Right atrium auricular region (tissue), 2 donors: Measurements from ENCODE around the gene SGCD. TPM values are rescaled to one million over a fixed set of nuclear protein-coding genes. Genes with fewer than 3 reads are reported as not detected.
A peak's percentile ranks its signal among the peaks of the same experiment; 100 is the strongest.
"Not testable (repeated sequence)": the region's sequence is repeated elsewhere in the genome, so short reads cannot be mapped to it uniquely, and the experiment has no call there.

Experiments
- DNase-seq: peaks from one replicate; pipeline ENCODE4 v3.0.0-alpha.2; 2019; ENCODE audit warnings: low spot score
- H3K27ac ChIP-seq, 2 donors: fragments of 200-600 bp; sonication (generic); 1 replicate in 1 of 2; 2 replicates in 1 of 2; pipeline ENCODE4 v1.5.1; 2016 to 2019
- H3K27me3 ChIP-seq, 2 donors: fragments of 200-600 bp; sonication (generic); one replicate each; pipeline versions ENCODE4 v1.5.1 to v1.6.0; 2017 to 2019
- H3K36me3 ChIP-seq: fragments of 200-600 bp; sonication (generic); one replicate; pipeline ENCODE4 v1.5.1; 2016
- H3K4me1 ChIP-seq, 2 donors: fragments of 200-600 bp; sonication (generic); one replicate each; pipeline versions ENCODE4 v1.5.1 to v1.6.0; 2017 to 2019
- H3K4me3 ChIP-seq, 2 donors: fragments of 200-600 bp; sonication (generic); 1 replicate in 1 of 2; 2 replicates in 1 of 2; pipeline ENCODE4 v1.5.1; 2017 to 2019; ENCODE audit warnings: mild to moderate bottlenecking in 1 of 2, moderate library complexity in 1 of 2
- H3K9me3 ChIP-seq, 2 donors: fragments of 200-600 bp; sonication (generic); one replicate each; pipeline ENCODE4 v1.5.1; 2019
- CTCF ChIP-seq, 2 donors: fragments of 200-600 bp; sonication (generic); IDR thresholded peaks; one replicate each; pipeline ENCODE4 v1.5.1; 2019; ENCODE audit warnings: antibody characterized with exemption in 2 of 2
- total RNA-seq, 2 donors: library from RNA; depleted of rRNA; stranded (reverse); fragments of >200 nt; gene quantifications; one replicate each; pipeline ENCODE4 v1.1.0, GENCODE V29; 2016

Gene SGCD
- total RNA-seq, 2 donors from 2014 or later: 56.2 to 85.1 TPM

GRCh38 chr5:156654444-156654843 is 327.5 kb downstream of the SGCD start:
- H3K36me3 ChIP-seq: no peaks in the 10 kb centered on the region
- TF ChIP-seq CTCF (IDR thresholded peaks at IDR 0.05): no peak
- no peaks in the 10 kb centered on the region for H3K27me3 ChIP-seq
- H3K4me1 ChIP-seq: no peaks in the 10 kb centered on the region
- H3K4me3 ChIP-seq: no peak overlapping the region
- DNase-seq: no peak
- no peaks in the 10 kb centered on the region for H3K9me3 ChIP-seq
- peak overlapping the region in 1 of 2 donors; percentile 30 for H3K27ac ChIP-seq

- no peak for DNase-seq
- no peaks in the 10 kb centered on the region for H3K4me1 ChIP-seq
- H3K36me3 ChIP-seq: no peaks in the 10 kb centered on the region
- no peak for TF ChIP-seq CTCF (IDR thresholded peaks at IDR 0.05)
- no peaks in the 10 kb centered on the region for H3K9me3 ChIP-seq
- H3K27me3 ChIP-seq: no peaks in the 10 kb centered on the region
- no peak overlapping the region for H3K4me3 ChIP-seq
- H3K27ac ChIP-seq: no peak overlapping the region
These were observed 328.8 kb downstream of the SGCD start for GRCh38 chr5:156655732-156656131.

DNA sequence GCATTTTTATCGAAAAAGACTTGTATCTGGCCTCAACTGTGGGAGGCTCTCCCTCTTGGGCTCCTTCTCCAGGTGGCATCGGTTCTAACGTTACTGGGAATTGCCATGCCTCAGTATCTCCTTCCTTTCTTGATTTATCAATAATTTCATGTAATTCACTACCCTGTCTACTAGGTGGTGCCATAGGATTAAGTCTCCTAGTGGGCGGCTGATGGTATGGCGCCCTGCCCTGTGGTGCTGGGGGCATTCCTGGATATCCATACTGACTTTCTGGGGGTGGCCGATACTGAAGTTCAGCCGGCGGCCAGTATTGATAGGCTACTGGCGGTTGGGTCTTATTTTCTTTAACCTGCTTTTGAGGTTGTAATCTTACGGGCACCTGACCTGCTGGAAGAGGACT is 337.9 kb downstream of the SGCD start:
- not testable (repeated sequence) for H3K27me3 ChIP-seq, DNase-seq, H3K9me3 ChIP-seq, H3K36me3 ChIP-seq, H3K27ac ChIP-seq, H3K4me1 ChIP-seq, H3K4me3 ChIP-seq

DNA sequence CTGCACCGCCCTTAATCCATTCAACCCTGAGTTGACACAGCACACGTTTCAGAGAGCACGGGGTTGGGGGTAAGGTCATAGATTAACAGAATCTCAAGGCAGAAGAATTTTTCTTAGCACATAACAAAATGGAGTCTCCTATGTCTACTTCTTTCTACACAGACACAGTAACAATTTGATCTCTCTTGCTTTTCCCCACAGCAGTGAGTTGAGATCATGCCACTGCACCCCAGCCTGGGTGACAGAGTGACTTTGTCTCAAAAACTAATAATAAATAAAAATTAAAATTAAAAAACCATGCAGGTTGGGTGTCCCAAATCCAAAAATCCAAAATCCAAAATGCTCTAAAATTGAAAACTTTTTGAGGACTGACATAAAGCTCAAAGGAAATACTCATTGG is 339.7 kb downstream of the SGCD start:
- not testable (repeated sequence) for H3K36me3 ChIP-seq, H3K9me3 ChIP-seq, DNase-seq, H3K27ac ChIP-seq, H3K27me3 ChIP-seq, H3K4me1 ChIP-seq, H3K4me3 ChIP-seq

- H3K4me1 ChIP-seq: no peaks in the 10 kb centered on the region
- no peak for TF ChIP-seq CTCF (IDR thresholded peaks at IDR 0.05)
- H3K27ac ChIP-seq: no peak overlapping the region
- H3K4me3 ChIP-seq: no peak overlapping the region
- no peaks in the 10 kb centered on the region for H3K9me3 ChIP-seq
- no peaks in the 10 kb centered on the region for H3K36me3 ChIP-seq
- DNase-seq: no peak
- no peaks in the 10 kb centered on the region for H3K27me3 ChIP-seq
These were observed 340.7 kb downstream of the SGCD start for GRCh38 chr5:156667616-156668015.

DNA sequence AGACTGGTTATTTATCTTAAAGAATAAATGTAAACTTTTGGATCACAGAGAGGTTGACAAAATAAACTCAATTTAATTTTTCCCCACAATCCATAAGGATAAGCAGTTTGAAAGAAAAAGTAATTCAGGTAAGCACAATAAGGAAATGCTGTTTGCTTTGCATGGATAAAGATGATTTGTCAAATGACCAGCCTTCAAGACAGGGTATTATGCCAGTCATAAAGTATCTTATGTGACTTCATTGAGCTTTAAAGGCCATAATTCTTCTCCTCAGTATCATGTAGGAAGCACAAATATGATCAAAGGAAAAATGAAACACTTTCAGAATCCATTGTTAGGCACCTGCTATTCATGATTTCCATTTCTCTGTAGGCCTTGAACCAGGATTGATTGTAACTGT is 342.5 kb downstream of the SGCD start:
- H3K27ac ChIP-seq: no peak overlapping the region
- H3K27me3 ChIP-seq: no peaks in the 10 kb centered on the region
- no peak for TF ChIP-seq CTCF (IDR thresholded peaks at IDR 0.05)
- H3K36me3 ChIP-seq: no peaks in the 10 kb centered on the region
- H3K4me3 ChIP-seq: no peak overlapping the region
- H3K4me1 ChIP-seq: no peaks in the 10 kb centered on the region
- no peaks in the 10 kb centered on the region for H3K9me3 ChIP-seq
- DNase-seq: no peak

- no peak for TF ChIP-seq CTCF (IDR thresholded peaks at IDR 0.05)
- no peaks in the 10 kb centered on the region for H3K27me3 ChIP-seq
- H3K4me1 ChIP-seq: peaks cover 0 to 5% of the 10 kb centered on the region in 2 donors
- H3K36me3 ChIP-seq: no peaks in the 10 kb centered on the region
- no peak for DNase-seq
- no peak overlapping the region for H3K27ac ChIP-seq
- no peaks in the 10 kb centered on the region for H3K9me3 ChIP-seq
- H3K4me3 ChIP-seq: no peak overlapping the region
These were observed 343.7 kb downstream of the SGCD start for GRCh38 chr5:156670615-156671014.
